Liver (tissue), 9 donors: ENCODE measurements around the gene FOXO3. TPM values are rescaled to one million over a fixed set of nuclear protein-coding genes. Genes with fewer than 3 reads are reported as not detected.

Experiments
- DNase-seq: peaks from one replicate; pipeline ENCODE4 v3.0.0-alpha.2; 2017; ENCODE audit warnings: low spot score
- H3K27ac ChIP-seq, 2 donors: one replicate each; pipeline ENCODE4 v1.7.0; 2013; ENCODE audit warnings: inconsistent platforms in 2 of 2, low read length in 2 of 2, control low read depth in 1 of 2, low read depth in 1 of 2, mild to moderate bottlenecking in 1 of 2
- H3K27me3 ChIP-seq, 4 donors: one replicate each; pipeline versions ENCODE4 v1.6.1 to v1.7.0; 2013; ENCODE audit warnings: low read length in 3 of 4, inconsistent platforms in 1 of 4, mild to moderate bottlenecking in 1 of 4, moderate library complexity in 1 of 4; ENCODE audit not compliant: control insufficient read depth in 4 of 4, insufficient read depth in 4 of 4
- H3K36me3 ChIP-seq, 4 donors: one replicate each; pipeline versions ENCODE4 v1.6.1 to v1.7.0; 2013; ENCODE audit warnings: low read length in 3 of 4, mild to moderate bottlenecking in 3 of 4, low read depth in 1 of 4, moderate library complexity in 1 of 4; ENCODE audit not compliant: control insufficient read depth in 4 of 4, insufficient read depth in 3 of 4
- H3K4me1 ChIP-seq, 4 donors: one replicate each; pipeline versions ENCODE4 v1.6.1 to v1.7.0; 2013; ENCODE audit warnings: low read length in 3 of 4, mild to moderate bottlenecking in 3 of 4, moderate library complexity in 1 of 4; ENCODE audit not compliant: control insufficient read depth in 4 of 4, insufficient read depth in 4 of 4
- H3K4me3 ChIP-seq, 3 donors: one replicate each; pipeline versions ENCODE4 v1.6.1 to v1.7.0; 2013; ENCODE audit warnings: low read length in 3 of 3, control low read depth in 1 of 3, low read depth in 1 of 3, mild to moderate bottlenecking in 1 of 3
- H3K9ac ChIP-seq, 2 donors: one replicate each; pipeline ENCODE4 v1.7.0; 2013; ENCODE audit warnings: low read length in 2 of 2, mild to moderate bottlenecking in 2 of 2, moderate library complexity in 2 of 2, control low read depth in 1 of 2, low read depth in 1 of 2
- H3K9me3 ChIP-seq, 4 donors: one replicate each; pipeline versions ENCODE4 v1.6.1 to v1.7.0; 2013; ENCODE audit warnings: low read length in 3 of 4; ENCODE audit not compliant: control insufficient read depth in 4 of 4
- ATF3 ChIP-seq: IDR thresholded peaks from 2 replicates; pipeline ENCODE4 v1.6.1; 2016; ENCODE audit warnings: antibody characterized with exemption
- CTCF ChIP-seq: fragments of 150-350 bp; IDR thresholded peaks from 2 replicates; pipeline ENCODE4 v1.5.1; 2017; ENCODE audit warnings: improper control_type of control experiment, low read depth, low read length; ENCODE audit not compliant: missing input control
- EGR1 ChIP-seq, 2 donors: IDR thresholded peaks; 2 replicates each; pipeline ENCODE4 v1.6.1; 2016 to 2018; ENCODE audit warnings: antibody characterized with exemption in 2 of 2, low read depth in 2 of 2
- FOXA1 ChIP-seq: IDR thresholded peaks from 2 replicates; pipeline ENCODE4 v1.6.1; 2016; ENCODE audit warnings: antibody characterized with exemption
- FOXA2 ChIP-seq: IDR thresholded peaks from 2 replicates; pipeline ENCODE4 v1.6.1; 2016; ENCODE audit warnings: antibody characterized with exemption
- GABPA ChIP-seq, 2 donors: IDR thresholded peaks in 1 of 2; conservative IDR thresholded peaks in 1 of 2; 2 replicates each; pipeline ENCODE4 v1.6.1; 2016; ENCODE audit warnings: antibody characterized with exemption in 2 of 2, mild to moderate bottlenecking in 1 of 2, moderate library complexity in 1 of 2
- HNF4G ChIP-seq: IDR thresholded peaks from 2 replicates; pipeline ENCODE4 v1.6.1; 2016; ENCODE audit warnings: antibody characterized with exemption
- JUND ChIP-seq, 2 donors: IDR thresholded peaks; 2 replicates each; pipeline ENCODE4 v1.6.1; 2016; ENCODE audit warnings: antibody characterized with exemption in 2 of 2
- MAX ChIP-seq: IDR thresholded peaks from 2 replicates; pipeline ENCODE4 v1.6.1; 2016; ENCODE audit warnings: antibody characterized with exemption
- NR2F2 ChIP-seq: IDR thresholded peaks from 2 replicates; pipeline ENCODE4 v1.6.1; 2016; ENCODE audit warnings: antibody characterized with exemption
- RAD21 ChIP-seq, 2 donors: IDR thresholded peaks; 2 replicates each; pipeline ENCODE4 v1.6.1; 2016; ENCODE audit warnings: antibody characterized with exemption in 2 of 2, mild to moderate bottlenecking in 2 of 2
- REST ChIP-seq: IDR thresholded peaks from 2 replicates; pipeline ENCODE4 v1.6.1; 2016; ENCODE audit warnings: antibody characterized with exemption, mild to moderate bottlenecking
- RXRA ChIP-seq, 2 donors: IDR thresholded peaks; 2 replicates each; pipeline ENCODE4 v1.6.1; 2017 to 2018; ENCODE audit warnings: antibody characterized with exemption in 2 of 2, mild to moderate bottlenecking in 1 of 2
- SP1 ChIP-seq: IDR thresholded peaks from 2 replicates; pipeline ENCODE4 v1.6.1; 2018; ENCODE audit warnings: antibody characterized with exemption, mild to moderate bottlenecking
- TAF1 ChIP-seq: conservative IDR thresholded peaks from 2 replicates; pipeline ENCODE4 v1.6.1; 2016; ENCODE audit warnings: antibody characterized with exemption, mild to moderate bottlenecking
- YY1 ChIP-seq: IDR thresholded peaks from 2 replicates; pipeline ENCODE4 v1.6.1; 2016; ENCODE audit warnings: antibody characterized with exemption, mild to moderate bottlenecking
- ZBTB33 ChIP-seq: IDR thresholded peaks from 2 replicates; pipeline ENCODE4 v1.6.1; 2016; ENCODE audit warnings: antibody characterized with exemption
- whole genome bisulfite sequencing: extraction: QIAGEN DNeasy Blood & Tissue Kit; methylation state at CpG from one replicate; pipeline ENCODE4 v1.1.7; 2013; 5-methylcytosine and 5-hydroxymethylcytosine counted together
- polyA plus RNA-seq, 2 donors: library from polyadenylated mRNA; stranded (reverse) in 1 of 2; unstranded in 1 of 2; fragments of 200-250 nt in 1 of 2; fragments of >200 nt in 1 of 2; fragmentation: Nextera tagmentation in 1 of 2; extraction: Ambion mirVana in 1 of 2; gene quantifications; one replicate each; pipeline versions ENCODE4 v1.2.1 to v1.2.3, GENCODE V29; 2013 to 2015
- total RNA-seq, 2 donors: library from RNA; depleted of rRNA; stranded (reverse); fragments of >200 nt; gene quantifications; one replicate each; pipeline ENCODE4 v1.2.3, GENCODE V29; 2014
- donor health status: healthy.
- donor health status: healthy.
- donor health status: healthy.
- donor health status: healthy.
- donor health status: healthy.

The FOXO3 gene
- total and polyA plus RNA-seq, 4 donors, result 6.0 to 72.2 (median 17.3) TPM

GRCh38 chr6:108575905-108576494 is 15.3 kb downstream of the FOXO3 start:
- no peak overlapping the region for H3K27ac ChIP-seq
- 88% methylated on average over 2 of the region's 2 CpGs for WGBS
- no peak for TF ChIP-seq GABPA (IDR thresholded peaks at IDR 0.05 in 1 of 2, conservative IDR thresholded peaks at IDR 0.05 in 1 of 2)
- TF ChIP-seq RAD21 (IDR thresholded peaks at IDR 0.05), result no peak
- TF ChIP-seq EGR1 (IDR thresholded peaks at IDR 0.05; ENCODE audit: low read depth in 2 of 2), result no peak
- no peak for TF ChIP-seq SP1
- TF ChIP-seq YY1, result no peak
- TF ChIP-seq MAX, result no peak
- TF ChIP-seq FOXA2, result no peak
- no peak for TF ChIP-seq JUND (IDR thresholded peaks at IDR 0.05)
- no peak for TF ChIP-seq CTCF
- no peak for TF ChIP-seq HNF4G
- TF ChIP-seq ZBTB33, result no peak
- TF ChIP-seq REST, result no peak
- no peak for TF ChIP-seq ATF3
- TF ChIP-seq TAF1, result no peak
- no peak for TF ChIP-seq NR2F2
- no peak for TF ChIP-seq FOXA1
- TF ChIP-seq RXRA (IDR thresholded peaks at IDR 0.05), result no peak
- no peak overlapping the region for H3K4me3 ChIP-seq
- no peaks in the 10 kb centered on the region for H3K9me3 ChIP-seq
- H3K27me3 ChIP-seq, result no peaks in the 10 kb centered on the region
- peaks cover 0 to 15% (median 2%) of the 10 kb centered on the region in 4 donors for H3K36me3 ChIP-seq
- no peak overlapping the region for H3K9ac ChIP-seq
- peaks cover 6 to 58% (median 42%) of the 10 kb centered on the region in 4 donors for H3K4me1 ChIP-seq
- DNase-seq, result no peak
